COLO668 (cell line): ENCODE results near the gene PDLIM5.
"Not testable (repeated sequence)": the region's sequence is repeated elsewhere in the genome, so short reads cannot be mapped to it uniquely, and the experiment has no call there.

Experiments used
- DNase-seq: peaks from one replicate; lab custom pipeline; 2025; ENCODE audit not compliant: unreplicated experiment; lab: John Stamatoyannopoulos, UW

PDLIM5 gene

DNA sequence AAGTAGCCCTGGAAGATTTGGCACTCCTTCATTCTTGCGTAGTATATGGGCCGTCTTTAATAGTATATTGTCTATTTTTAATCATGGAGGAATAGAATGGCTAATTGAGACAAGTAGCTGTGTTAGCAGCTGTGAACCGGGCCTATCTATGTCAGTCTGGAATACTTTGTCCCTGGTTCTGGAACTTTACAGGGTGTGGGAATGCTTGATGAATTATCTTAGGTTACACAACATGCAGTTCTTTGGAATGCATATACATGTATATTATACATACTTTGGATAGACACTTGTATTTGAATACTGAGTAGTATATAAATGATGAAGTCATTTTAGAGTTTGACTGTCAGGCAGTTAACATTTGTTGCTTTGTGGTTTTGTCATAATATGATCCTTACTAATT, 37.4 kb downstream of the PDLIM5 start:
- DNase-seq: no peak

DNA sequence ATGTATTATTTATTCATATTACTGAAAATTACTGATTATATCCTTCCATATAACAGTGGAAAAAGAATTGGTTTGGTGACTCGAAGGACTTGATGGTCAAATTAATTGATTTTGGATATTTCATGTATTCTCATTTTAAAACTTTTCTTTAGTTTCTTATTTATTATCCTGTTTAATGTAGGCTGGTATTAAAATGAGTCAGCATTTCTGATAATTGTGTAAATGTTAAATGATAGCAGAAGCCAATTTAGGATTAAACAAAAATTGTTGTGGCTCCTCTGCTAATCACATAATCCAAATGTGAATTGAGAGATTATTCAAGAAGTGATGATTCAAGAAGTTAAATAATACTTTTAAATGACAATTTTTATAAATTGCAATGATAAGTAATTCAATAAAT, 38.7 kb downstream of the PDLIM5 start:
- DNase-seq: no peak

DNA sequence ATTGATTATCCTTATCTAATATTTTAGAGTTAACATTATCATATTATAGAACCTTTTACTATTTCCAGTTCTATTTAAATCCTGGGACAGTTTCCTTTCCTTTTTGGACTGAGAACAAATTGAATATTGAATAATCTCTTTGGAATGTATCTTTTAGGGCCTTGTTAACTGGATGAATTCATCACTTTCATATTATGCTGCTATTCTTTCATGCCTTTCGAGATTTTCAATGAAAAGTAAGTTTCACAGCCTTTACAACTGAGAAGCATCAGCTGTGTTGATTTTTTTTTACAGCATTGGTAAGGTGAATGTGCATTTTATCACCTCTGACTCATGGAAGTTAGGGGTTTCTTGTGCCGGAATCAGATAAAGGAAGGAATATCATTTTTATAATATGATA, 39.6 kb downstream of the PDLIM5 start:
- DNase-seq: no peak

GRCh38 chr4:94495408-94495807, 43.7 kb downstream of the PDLIM5 start:
- DNase-seq: no peak

- DNase-seq: no peak
These were observed 45.9 kb downstream of the PDLIM5 start for GRCh38 chr4:94497690-94498089.

- no peak for DNase-seq
These were observed 46.8 kb downstream of the PDLIM5 start for GRCh38 chr4:94498502-94498901.

GRCh38 chr4:94500685-94501084, 48.9 kb downstream of the PDLIM5 start:
- DNase-seq: no peak

- no peak for DNase-seq
These were observed 52.8 kb downstream of the PDLIM5 start for GRCh38 chr4:94504545-94504944.

DNA sequence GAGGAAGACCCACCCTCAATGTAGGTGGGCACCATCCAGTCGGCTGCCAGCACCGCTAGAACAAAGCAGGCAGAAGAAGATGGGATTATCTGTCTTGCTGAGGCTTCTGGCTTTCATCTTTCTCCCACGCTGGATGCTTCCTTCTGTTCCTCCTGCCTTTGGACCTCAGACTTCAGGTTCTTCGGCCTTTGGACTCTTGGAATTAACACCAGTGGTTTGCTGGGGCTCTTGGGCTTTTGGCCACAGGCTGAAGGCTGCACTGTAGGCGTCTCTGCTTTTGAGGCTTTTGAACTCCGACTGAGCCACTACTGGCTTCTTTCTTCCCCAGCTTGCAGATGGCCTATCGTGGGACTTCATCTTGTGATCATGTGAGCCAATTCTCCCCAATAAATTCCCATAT, 55.1 kb downstream of the PDLIM5 start:
- no peak for DNase-seq

DNA sequence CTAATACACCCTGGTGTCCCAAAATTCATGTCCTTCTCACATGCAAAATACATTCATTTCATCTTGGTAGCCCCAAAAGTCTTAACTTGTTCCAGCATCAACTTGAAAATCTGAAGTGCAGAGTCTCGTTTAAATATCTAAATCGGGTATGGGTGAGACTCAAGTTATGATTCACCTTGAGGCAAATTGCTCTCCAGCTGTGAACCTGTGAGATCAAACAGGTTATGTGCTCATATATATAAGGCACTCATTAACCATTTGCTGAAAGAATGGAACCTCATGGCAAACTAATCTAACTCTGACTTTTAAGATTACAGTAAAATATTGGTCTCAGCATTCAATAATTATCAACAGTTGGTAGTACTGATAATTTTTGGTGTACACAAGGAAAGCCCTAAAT, 55.5 kb downstream of the PDLIM5 start:
- DNase-seq: no peak

GRCh38 chr4:94507708-94508107, 56.0 kb downstream of the PDLIM5 start:
- no peak for DNase-seq

DNA sequence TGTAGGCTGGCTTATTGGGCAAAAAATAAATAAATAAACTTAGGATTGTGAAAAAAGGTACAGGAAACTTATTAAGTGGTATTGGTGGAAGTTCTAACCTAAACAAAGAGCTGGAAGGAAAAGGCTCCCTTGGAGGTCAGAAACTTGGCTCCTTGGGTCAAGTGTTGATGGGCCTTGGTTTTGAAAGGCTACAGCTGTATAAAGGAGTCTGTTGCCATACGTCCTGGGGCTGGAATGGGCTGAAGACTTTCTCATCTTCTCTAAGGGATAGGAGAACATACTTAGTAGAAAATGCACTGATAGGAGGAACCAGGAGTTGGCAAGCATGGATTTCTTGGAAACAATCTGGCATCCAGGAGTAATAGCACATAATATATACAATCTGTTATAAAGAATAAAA, 56.6 kb downstream of the PDLIM5 start:
- no peak for DNase-seq

GRCh38 chr4:94508806-94509205, 57.1 kb downstream of the PDLIM5 start:
- DNase-seq: no peak

- DNase-seq: no peak
These were observed 59.8 kb downstream of the PDLIM5 start for GRCh38 chr4:94511591-94511990.

DNA sequence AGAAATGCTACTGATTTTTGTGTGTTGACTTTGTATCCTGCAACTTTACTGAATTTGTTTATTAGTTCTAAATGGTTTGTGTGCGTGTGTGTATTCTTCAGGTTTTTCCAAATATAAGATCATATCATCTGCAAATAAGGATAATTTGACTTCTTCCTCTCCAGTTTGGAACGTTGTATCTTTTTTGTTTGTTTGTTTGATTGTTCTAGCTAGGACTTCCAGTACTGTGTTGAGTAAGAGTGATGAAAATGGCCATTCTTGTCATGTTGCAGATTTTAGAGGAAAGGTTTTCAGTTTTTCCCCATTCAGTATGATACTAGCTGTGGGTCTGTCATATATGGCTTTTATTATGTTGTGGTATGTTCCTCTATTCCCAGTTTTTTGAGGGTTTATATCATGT, 61.8 kb downstream of the PDLIM5 start:
- not testable (repeated sequence) for DNase-seq

- DNase-seq: no peak
These were observed 63.6 kb downstream of the PDLIM5 start for GRCh38 chr4:94515365-94515764.

DNA sequence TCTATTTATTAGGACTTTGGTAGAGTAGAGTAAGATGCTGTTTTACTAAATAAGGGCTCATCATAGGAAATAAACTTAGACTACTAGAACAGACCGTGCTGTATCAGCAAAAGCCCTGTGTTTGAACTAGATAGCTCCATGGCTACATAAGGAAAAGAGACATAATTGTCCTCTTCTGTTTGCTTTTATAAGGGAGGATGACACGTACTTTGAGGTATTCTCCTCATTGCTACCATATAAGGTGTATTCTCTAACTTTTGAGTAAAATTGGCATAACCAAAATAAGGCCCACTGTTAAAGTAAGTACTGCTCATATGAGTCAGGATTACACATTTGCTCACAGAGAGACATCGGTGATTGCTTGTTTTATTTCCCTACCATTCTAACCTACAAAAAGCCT, 64.3 kb downstream of the PDLIM5 start:
- DNase-seq: no peak

DNA sequence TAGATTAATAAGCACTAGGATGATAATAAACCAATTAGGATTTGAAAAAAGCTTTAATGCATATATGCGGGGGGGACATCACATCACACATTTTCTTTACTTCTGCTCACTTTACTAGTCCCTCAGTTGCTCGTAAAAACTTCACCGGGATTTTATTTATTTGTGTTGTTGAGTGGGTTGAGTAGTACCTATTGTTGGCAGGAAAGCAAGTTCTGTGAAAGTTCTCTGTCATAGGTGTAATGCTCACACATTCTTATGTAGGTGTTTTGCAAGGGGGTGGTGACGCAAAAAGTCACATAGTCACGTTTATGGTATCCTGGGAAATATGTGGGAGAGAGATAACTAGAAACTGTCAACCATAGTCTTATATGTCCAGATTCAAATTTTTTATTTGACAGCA, 65.3 kb downstream of the PDLIM5 start:
- no peak for DNase-seq

GRCh38 chr4:94517492-94517891, 65.8 kb downstream of the PDLIM5 start:
- no peak for DNase-seq

DNA sequence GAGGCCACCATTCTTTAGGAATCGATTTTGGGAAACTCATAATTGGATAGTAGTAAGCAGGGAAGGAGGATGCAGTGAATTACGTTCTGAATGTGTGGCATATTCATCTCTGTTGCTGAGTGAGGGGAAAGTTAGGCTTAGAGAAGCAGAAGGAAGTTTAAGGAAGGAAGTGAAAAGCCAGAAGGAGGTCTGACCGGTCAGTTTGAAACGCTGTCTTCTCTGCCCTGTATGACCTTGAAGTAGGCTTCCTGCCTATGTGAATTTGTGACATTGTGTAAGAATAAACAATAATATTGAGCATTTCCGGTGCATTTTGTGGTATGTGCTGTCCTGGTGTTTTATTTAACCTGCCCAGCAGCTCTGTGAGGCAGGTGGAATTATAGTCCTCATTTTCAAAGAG, 67.3 kb downstream of the PDLIM5 start:
- DNase-seq: no peak

GRCh38 chr4:94519925-94520789, 68.4 kb downstream of the PDLIM5 start:
- DNase-seq: no peak

DNA sequence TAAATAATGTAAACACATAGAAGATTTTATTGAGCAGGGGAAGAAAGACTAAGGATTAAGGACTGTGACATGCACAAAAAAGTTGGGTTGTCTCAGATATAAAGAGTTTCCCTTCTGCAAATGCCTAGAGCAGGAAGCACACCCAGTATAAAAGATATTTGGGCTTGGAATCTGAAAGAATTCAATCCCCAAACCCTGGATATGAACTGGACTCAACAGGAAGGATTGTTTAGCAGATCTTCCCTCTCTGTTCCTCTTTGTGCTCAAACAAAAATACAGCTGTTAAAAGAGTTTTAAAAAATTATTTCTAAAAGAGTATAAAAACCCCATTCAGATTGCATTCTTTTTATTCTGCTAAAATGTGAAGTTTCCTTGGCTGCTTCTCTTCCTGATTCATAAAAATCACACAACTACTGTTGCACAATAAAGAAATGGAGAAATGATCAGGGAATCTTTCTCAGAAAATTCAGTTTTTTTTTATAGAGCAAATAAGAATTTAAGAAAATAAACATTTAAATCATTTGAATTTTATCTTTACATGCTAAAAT, 71.4 kb downstream of the PDLIM5 start:
- DNase-seq: no peak

DNA sequence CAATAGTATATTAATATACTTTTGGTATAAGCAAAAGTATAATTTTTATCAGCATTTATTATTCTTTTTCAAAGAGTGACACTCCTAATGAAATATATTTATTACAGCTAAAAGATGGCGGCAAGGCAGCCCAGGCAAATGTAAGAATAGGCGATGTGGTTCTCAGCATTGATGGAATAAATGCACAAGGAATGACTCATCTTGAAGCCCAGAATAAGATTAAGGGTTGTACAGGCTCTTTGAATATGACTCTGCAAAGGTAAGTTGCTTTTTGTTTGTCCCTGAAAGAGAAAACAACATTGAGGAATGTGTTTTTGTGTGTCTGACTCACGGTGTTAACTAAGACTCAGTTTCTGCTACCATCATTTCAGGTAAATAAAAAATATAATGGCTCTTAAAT, 71.9 kb downstream of the PDLIM5 start:
- no peak for DNase-seq
